GM12878 (cell line): ENCODE measurements around the gene EPO. TPM values are rescaled to one million over a fixed set of nuclear protein-coding genes. Genes with fewer than 3 reads are reported as not detected.

ENCODE experiments used
- CBFB ChIP-seq: IDR thresholded peaks from 2 replicates; pipeline ENCODE4 v1.6.1; 2016; ENCODE audit warnings: antibody characterized with exemption, low read depth
- EP300 ChIP-seq, 2 experiments: fragments of 150-350 bp in 1 of 2; IDR thresholded peaks; 2 replicates each; pipeline ENCODE4 v1.6.1; 2011 to 2012; ENCODE audit warnings: low read depth in 2 of 2, low read length in 2 of 2, borderline replicate concordance in 1 of 2, improper control_type of control experiment in 1 of 2, inconsistent platforms in 1 of 2; ENCODE audit not compliant: control insufficient read depth in 1 of 2
- HCFC1 ChIP-seq: fragments of 150-350 bp; IDR thresholded peaks from 2 replicates; pipeline ENCODE4 v1.6.1; 2014; ENCODE audit warnings: low read length
- HDGF ChIP-seq: fragments of 450-650 bp; IDR thresholded peaks from 2 replicates; pipeline ENCODE4 v1.6.1; 2016; ENCODE audit warnings: antibody characterized with exemption
- IKZF1 ChIP-seq: fragments of 450-650 bp; conservative IDR thresholded peaks from 2 replicates; pipeline ENCODE4 v1.6.1; 2017; ENCODE audit warnings: antibody characterized with exemption, mild to moderate bottlenecking
- IRF4 ChIP-seq: IDR thresholded peaks from 2 replicates; pipeline ENCODE4 v1.6.1; 2011; ENCODE audit warnings: low read depth, low read length
- MXI1 ChIP-seq: fragments of 150-350 bp; IDR thresholded peaks from 2 replicates; pipeline ENCODE4 v1.6.1; 2011; ENCODE audit warnings: low read depth, mild to moderate bottlenecking, inconsistent platforms, low read length, improper control_type of control experiment
- NFXL1 ChIP-seq: fragments of 450-650 bp; IDR thresholded peaks from 2 replicates; pipeline ENCODE4 v1.6.1; 2017; ENCODE audit warnings: antibody characterized with exemption, mild to moderate bottlenecking, borderline replicate concordance
- NR2C1 ChIP-seq: fragments of 450-650 bp; IDR thresholded peaks from 2 replicates; pipeline ENCODE4 v1.6.1; 2017; ENCODE audit warnings: antibody characterized with exemption, mild to moderate bottlenecking, moderate library complexity
- NR2F1 ChIP-seq: fragments of 450-650 bp; conservative IDR thresholded peaks from 2 replicates; pipeline ENCODE4 v1.6.1; 2017; ENCODE audit warnings: mild to moderate bottlenecking
- SMAD5 ChIP-seq: IDR thresholded peaks from 2 replicates; pipeline ENCODE4 v1.6.1; 2016; ENCODE audit warnings: antibody characterized with exemption, low read depth
- SMC3 ChIP-seq: IDR thresholded peaks from 2 replicates; pipeline ENCODE4 v1.6.1; 2011; ENCODE audit warnings: low read length, improper control_type of control experiment, borderline replicate concordance
- SRF ChIP-seq, 2 experiments: IDR thresholded peaks; 2 replicates each; pipeline ENCODE4 v1.6.1; 2011; ENCODE audit warnings: low read depth in 2 of 2, low read length in 2 of 2, mild to moderate bottlenecking in 1 of 2, moderate library complexity in 1 of 2
- TCF12 ChIP-seq: IDR thresholded peaks from 2 replicates; pipeline ENCODE4 v1.6.1; 2011; ENCODE audit warnings: low read depth, mild to moderate bottlenecking, low read length
- ZZZ3 ChIP-seq: IDR thresholded peaks from 2 replicates; pipeline ENCODE4 v1.6.1; 2011; ENCODE audit warnings: low read depth; ENCODE audit not compliant: control insufficient read depth, insufficient read length
- polyA plus RNA-seq, 11 experiments: library from polyadenylated mRNA; depleted of rRNA in 4 of 11; unstranded in 6 of 11; stranded (reverse) in 5 of 11; fragments of >200 nt; fragmentation: Nextera tagmentation in 4 of 11; fragmentation: Illumina TruSeq in 1 of 11; extraction: Ambion mirVana in 4 of 11; extraction: Trizol in 1 of 11; gene quantifications; 1 replicate in 1 of 11; 2 replicates in 10 of 11; pipeline versions ENCODE4 v1.2.1 to v1.2.3, GENCODE V29; 2011 to 2016; ENCODE audit warnings: inconsistent platforms in 2 of 11, missing spikeins in 2 of 11, low read depth in 1 of 11
- total RNA-seq, 4 experiments: library from RNA; depleted of rRNA in 3 of 4; stranded (reverse); fragments of >200 nt in 3 of 4; fragmentation: Illumina TruSeq in 1 of 4; extraction: Trizol in 1 of 4; gene quantifications; 2 replicates each; pipeline versions ENCODE4 v1.2.1 to v1.2.3, GENCODE V29; 2013 to 2021
- TF ChIP-seq, protein P1 (sequence below): fragments of 150-350 bp; IDR thresholded peaks from 2 replicates; pipeline ENCODE4 v1.6.1; 2016; ENCODE audit warnings: low read depth, low read length
- TF ChIP-seq, protein P2 (sequence below): fragments of 450-650 bp; IDR thresholded peaks from 2 replicates; pipeline ENCODE4 v1.6.1; 2017; ENCODE audit warnings: borderline replicate concordance
- TF ChIP-seq, protein P3 (sequence below): IDR thresholded peaks from 2 replicates; pipeline ENCODE4 v1.6.1; 2011; ENCODE audit warnings: low read depth, mild to moderate bottlenecking, low read length, moderate library complexity, borderline replicate concordance; ENCODE audit errors: extremely low read depth
- TF ChIP-seq, protein P4 (sequence below): fragments of 450-650 bp; IDR thresholded peaks from 2 replicates; pipeline ENCODE4 v1.6.1; 2016; ENCODE audit warnings: mild to moderate bottlenecking, moderate library complexity, borderline replicate concordance
- TF ChIP-seq, protein P5 (sequence below): IDR thresholded peaks from 2 replicates; pipeline ENCODE4 v1.6.1; 2011; ENCODE audit warnings: low read depth, low read length, improper control_type of control experiment, borderline replicate concordance

EPO gene
- total and polyA plus RNA-seq, 10 of the 15 experiments (the other 5 are each of a cell fraction or from before 2014, with no cell fraction given), result 0.06 to 0.19 TPM; not detected in 8

DNA sequence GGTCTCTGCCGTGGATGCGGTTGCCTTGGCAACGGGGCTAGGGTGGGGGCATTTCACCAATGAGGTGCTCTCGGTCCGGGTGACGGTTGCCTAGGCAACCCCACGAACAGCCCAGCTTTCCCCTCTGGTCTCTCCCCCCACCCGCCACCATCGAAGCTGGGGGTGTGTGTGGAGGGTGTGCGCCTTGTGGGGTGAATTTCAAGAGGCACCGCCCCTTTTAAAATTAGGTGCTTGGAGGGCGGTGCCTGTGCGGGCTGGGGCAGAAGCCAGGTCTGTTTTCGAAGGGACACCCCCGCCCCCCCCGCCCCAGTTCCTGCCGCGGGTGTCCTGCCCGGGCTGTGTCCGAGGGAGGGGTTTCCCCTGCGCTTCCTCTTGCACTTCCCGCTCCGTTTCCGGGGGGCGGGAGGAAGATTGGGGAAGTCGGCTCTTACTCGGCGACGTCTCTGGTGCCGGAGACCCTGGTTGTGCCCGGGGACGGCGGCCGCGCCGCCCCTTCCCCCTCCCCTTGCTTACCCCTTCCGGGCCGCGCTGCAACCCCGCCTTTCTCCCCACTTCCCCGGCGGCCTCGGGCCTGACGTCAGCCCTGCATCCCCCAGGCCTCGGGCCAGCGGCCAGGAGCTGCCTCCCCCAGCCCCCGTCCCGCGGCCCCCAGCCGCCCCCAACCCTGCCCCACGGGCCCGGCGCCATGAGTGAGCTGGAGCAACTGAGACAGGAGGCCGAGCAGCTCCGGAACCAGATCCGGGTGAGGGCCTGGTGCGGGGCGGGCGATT, 44.5 kb upstream of the EPO start (continued):
- TF ChIP-seq, protein P1, sequence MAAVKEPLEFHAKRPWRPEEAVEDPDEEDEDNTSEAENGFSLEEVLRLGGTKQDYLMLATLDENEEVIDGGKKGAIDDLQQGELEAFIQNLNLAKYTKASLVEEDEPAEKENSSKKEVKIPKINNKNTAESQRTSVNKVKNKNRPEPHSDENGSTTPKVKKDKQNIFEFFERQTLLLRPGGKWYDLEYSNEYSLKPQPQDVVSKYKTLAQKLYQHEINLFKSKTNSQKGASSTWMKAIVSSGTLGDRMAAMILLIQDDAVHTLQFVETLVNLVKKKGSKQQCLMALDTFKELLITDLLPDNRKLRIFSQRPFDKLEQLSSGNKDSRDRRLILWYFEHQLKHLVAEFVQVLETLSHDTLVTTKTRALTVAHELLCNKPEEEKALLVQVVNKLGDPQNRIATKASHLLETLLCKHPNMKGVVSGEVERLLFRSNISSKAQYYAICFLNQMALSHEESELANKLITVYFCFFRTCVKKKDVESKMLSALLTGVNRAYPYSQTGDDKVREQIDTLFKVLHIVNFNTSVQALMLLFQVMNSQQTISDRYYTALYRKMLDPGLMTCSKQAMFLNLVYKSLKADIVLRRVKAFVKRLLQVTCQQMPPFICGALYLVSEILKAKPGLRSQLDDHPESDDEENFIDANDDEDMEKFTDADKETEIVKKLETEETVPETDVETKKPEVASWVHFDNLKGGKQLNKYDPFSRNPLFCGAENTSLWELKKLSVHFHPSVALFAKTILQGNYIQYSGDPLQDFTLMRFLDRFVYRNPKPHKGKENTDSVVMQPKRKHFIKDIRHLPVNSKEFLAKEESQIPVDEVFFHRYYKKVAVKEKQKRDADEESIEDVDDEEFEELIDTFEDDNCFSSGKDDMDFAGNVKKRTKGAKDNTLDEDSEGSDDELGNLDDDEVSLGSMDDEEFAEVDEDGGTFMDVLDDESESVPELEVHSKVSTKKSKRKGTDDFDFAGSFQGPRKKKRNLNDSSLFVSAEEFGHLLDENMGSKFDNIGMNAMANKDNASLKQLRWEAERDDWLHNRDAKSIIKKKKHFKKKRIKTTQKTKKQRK, result no peak
- TF ChIP-seq EP300 (IDR thresholded peaks at IDR 0.05; ENCODE audit: borderline replicate concordance in 1 of 2, control insufficient read depth in 1 of 2, low read depth in 2 of 2, low read length in 2 of 2) (no peak), NR2C1 (0 out of 2 replicates have a peak, but pooled peaks have one; percentile 4), MXI1 (peak; percentile 78), HCFC1 (no peak), SRF (IDR thresholded peaks at IDR 0.05; ENCODE audit: low read depth in 2 of 2, low read length in 2 of 2) (no peak), IRF4 (no peak), IKZF1 (peak; percentile 89), SMAD5 (no peak), ZZZ3 (no peak), NR2F1 (no peak), CBFB (0 out of 2 replicates have a peak, but pooled peaks have one; percentile 34), SMC3 (no peak), NFXL1 (no peak), HDGF (peak; percentile 80), TCF12 (no peak)
- TF ChIP-seq, protein P2, sequence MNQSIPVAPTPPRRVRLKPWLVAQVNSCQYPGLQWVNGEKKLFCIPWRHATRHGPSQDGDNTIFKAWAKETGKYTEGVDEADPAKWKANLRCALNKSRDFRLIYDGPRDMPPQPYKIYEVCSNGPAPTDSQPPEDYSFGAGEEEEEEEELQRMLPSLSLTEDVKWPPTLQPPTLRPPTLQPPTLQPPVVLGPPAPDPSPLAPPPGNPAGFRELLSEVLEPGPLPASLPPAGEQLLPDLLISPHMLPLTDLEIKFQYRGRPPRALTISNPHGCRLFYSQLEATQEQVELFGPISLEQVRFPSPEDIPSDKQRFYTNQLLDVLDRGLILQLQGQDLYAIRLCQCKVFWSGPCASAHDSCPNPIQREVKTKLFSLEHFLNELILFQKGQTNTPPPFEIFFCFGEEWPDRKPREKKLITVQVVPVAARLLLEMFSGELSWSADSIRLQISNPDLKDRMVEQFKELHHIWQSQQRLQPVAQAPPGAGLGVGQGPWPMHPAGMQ, result no peak
- TF ChIP-seq, protein P3, sequence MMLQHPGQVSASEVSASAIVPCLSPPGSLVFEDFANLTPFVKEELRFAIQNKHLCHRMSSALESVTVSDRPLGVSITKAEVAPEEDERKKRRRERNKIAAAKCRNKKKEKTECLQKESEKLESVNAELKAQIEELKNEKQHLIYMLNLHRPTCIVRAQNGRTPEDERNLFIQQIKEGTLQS, result no peak
- TF ChIP-seq, protein P4, sequence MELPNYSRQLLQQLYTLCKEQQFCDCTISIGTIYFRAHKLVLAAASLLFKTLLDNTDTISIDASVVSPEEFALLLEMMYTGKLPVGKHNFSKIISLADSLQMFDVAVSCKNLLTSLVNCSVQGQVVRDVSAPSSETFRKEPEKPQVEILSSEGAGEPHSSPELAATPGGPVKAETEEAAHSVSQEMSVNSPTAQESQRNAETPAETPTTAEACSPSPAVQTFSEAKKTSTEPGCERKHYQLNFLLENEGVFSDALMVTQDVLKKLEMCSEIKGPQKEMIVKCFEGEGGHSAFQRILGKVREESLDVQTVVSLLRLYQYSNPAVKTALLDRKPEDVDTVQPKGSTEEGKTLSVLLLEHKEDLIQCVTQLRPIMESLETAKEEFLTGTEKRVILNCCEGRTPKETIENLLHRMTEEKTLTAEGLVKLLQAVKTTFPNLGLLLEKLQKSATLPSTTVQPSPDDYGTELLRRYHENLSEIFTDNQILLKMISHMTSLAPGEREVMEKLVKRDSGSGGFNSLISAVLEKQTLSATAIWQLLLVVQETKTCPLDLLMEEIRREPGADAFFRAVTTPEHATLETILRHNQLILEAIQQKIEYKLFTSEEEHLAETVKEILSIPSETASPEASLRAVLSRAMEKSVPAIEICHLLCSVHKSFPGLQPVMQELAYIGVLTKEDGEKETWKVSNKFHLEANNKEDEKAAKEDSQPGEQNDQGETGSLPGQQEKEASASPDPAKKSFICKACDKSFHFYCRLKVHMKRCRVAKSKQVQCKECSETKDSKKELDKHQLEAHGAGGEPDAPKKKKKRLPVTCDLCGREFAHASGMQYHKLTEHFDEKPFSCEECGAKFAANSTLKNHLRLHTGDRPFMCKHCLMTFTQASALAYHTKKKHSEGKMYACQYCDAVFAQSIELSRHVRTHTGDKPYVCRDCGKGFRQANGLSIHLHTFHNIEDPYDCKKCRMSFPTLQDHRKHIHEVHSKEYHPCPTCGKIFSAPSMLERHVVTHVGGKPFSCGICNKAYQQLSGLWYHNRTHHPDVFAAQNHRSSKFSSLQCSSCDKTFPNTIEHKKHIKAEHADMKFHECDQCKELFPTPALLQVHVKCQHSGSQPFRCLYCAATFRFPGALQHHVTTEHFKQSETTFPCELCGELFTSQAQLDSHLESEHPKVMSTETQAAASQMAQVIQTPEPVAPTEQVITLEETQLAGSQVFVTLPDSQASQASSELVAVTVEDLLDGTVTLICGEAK, result no peak
- TF ChIP-seq, protein P5, sequence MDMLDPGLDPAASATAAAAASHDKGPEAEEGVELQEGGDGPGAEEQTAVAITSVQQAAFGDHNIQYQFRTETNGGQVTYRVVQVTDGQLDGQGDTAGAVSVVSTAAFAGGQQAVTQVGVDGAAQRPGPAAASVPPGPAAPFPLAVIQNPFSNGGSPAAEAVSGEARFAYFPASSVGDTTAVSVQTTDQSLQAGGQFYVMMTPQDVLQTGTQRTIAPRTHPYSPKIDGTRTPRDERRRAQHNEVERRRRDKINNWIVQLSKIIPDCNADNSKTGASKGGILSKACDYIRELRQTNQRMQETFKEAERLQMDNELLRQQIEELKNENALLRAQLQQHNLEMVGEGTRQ, result no peak
